WI38 (cell line): Measurements from ENCODE around the gene SMAP1.

ENCODE experiments used
- H3K4me3 ChIP-seq: 2 replicates; pipeline ENCODE4 v1.5.1; 2011; ENCODE audit warnings: low read depth, mild to moderate bottlenecking, control low read depth, low read length
- CTCF ChIP-seq: IDR thresholded peaks from 2 replicates; pipeline ENCODE4 v1.5.1; 2012; ENCODE audit warnings: low read depth, mild to moderate bottlenecking, control low read depth, low read length

SMAP1 gene

GRCh38 chr6:70717038-70717801 lies 49.5 kb downstream of the SMAP1 start:
- no peak overlapping the region for H3K4me3 ChIP-seq
- no peak for TF ChIP-seq CTCF

- H3K4me3 ChIP-seq: no peak overlapping the region
- no peak for TF ChIP-seq CTCF
Measured at GRCh38 chr6:70724524-70724923, 56.8 kb downstream of the SMAP1 start.

GRCh38 chr6:70725817-70726415 lies 58.2 kb downstream of the SMAP1 start:
- no peak for TF ChIP-seq CTCF
- H3K4me3 ChIP-seq: no peak overlapping the region

GRCh38 chr6:70734381-70734780 lies 66.7 kb downstream of the SMAP1 start:
- H3K4me3 ChIP-seq: no peak overlapping the region
- no peak for TF ChIP-seq CTCF

- no peak overlapping the region for H3K4me3 ChIP-seq
- no peak for TF ChIP-seq CTCF
Measured at GRCh38 chr6:70734979-70735378, 67.3 kb downstream of the SMAP1 start.

- TF ChIP-seq CTCF: no peak
- no peak overlapping the region for H3K4me3 ChIP-seq
Measured at GRCh38 chr6:70735513-70735912, 67.8 kb downstream of the SMAP1 start.

GRCh38 chr6:70738028-70738427 lies 70.3 kb downstream of the SMAP1 start:
- H3K4me3 ChIP-seq: no peak overlapping the region
- TF ChIP-seq CTCF: no peak
